Activated CD8-positive, alpha-beta memory T cell treated with anti-CD3 and anti-CD28 coated beads for 36 hours (primary cell): Measurements from ENCODE around the gene CD3E. TPM values are rescaled to one million over a fixed set of nuclear protein-coding genes. Genes with fewer than 3 reads are reported as not detected.

Experiments
- CTCF ChIA-PET: fragments of 350-600 bp; sonication (Branson Sonifier 250); formaldehyde crosslinking; loops from one replicate; lab custom pipeline; 2021; ENCODE audit warnings: antibody characterized with exemption; lab: Charles Lee
- POLR2A ChIA-PET: fragments of 350-600 bp; sonication (Branson Sonifier 250); formaldehyde crosslinking; loops from one replicate; lab custom pipeline; 2021; ENCODE audit warnings: antibody characterized with exemption; lab: Charles Lee
- total RNA-seq, 2 experiments: library from RNA; stranded (reverse); gene quantifications; one replicate each; pipeline ENCODE4 v1.2.3, GENCODE V29; 2021

CD3E gene
- total RNA-seq, 2 experiments from 2014 or later = 491 to 500 TPM

DNA sequence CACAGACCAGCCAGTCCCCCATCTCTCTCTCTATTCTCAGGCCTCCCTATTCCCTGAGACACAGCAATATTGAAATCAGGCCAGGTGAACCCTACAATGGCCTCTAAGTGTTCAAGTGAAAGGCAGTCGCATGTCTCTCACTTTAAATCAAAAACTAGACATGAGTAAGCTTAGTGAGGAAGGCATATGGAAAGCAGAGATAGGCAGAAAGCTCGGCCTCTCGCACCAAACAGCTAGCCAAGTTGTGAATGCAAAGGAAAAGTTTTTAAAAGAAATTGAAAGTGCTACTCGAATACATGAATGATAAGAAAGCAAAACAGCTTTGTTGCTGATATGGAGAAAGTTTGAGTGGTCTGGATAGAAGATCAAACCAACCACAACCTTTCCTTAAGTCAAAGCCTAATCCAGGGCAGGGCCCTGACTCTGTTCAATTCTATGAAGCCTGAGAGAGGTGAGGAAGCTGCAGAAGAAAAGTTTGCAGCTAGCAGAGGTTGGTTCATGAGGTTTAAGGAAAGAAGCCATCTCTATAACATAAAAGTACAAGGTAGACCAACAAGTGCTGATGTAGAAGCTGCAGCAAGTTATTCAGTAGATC, 20.7 kb upstream of the CD3E start:
- POLR2A ChIA-PET = interaction anchor here (1.6 kb wide), 1 partner anchor 59 kb away, joined by 3 read pairs; the partner anchor contains the start of gene JAML

DNA sequence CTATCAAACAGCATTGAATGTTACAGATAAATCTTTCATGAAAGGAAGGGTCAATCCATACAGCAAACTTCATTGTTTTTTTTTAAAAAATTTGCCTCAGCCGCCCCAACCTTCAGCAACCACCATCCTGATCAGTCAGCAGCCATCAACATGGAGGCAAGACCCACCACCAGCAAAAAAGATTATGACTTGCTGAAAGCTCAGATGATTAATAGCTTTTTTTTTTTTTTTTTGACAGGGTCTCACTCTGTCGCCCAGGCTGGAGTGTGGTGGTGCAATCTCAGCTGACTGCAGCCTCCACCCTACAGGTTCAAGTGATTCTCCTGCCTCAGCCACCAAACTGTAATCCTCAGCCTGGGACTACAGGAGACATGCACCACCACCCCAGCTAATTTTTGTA, 18.0 kb upstream of the CD3E start:
- ChIA-PET CTCF (no interaction called here), POLR2A (interaction anchor here (0.7 kb wide), 1 partner anchor 22 kb away, joined by 7 read pairs; the partner anchor contains the start of gene MPZL2)

More for the DNA sequence above, 20.7 kb upstream of the CD3E start:
- CTCF ChIA-PET = interaction anchor here (0.5 to 1.7 kb wide), 2 partner anchors 86 to 586 kb away, joined by 3 read pairs; no protein-coding TSS in a partner anchor

GRCh38 chr11:118287006-118287405, 17.5 kb upstream of the CD3E start:
- ChIA-PET POLR2A (interaction anchor here (0.7 kb wide), 1 partner anchor 23 kb away, joined by 7 read pairs; the partner anchor contains the start of gene MPZL2), CTCF (interaction anchor here (2.1 kb wide), 1 partner anchor 89 kb away, joined by 6 read pairs; no protein-coding TSS in a partner anchor)

DNA sequence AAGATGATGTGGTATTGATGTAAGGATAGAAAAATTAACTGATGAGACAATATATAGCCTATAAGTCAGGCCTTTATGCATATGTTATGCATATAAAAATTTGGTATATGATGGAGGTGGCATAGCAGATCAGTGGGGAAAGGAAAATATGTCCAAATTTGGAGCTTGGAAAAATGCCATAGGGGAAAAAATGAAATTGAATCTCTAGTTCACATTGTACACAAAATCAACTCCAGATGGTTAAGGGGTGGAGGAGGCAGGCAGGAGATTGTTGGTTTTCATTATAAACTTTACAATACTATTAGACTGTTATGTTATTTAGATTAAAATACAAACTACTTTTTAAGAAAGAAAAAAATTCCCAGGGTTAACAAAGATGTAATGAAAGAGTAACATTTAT, 15.1 kb upstream of the CD3E start:
- POLR2A ChIA-PET = no interaction called here
- CTCF ChIA-PET = interaction anchor here (0.8 to 1.6 kb wide), 5 partner anchors 12 to 144 kb away, joined by 3 to 5 read pairs (median 3); no protein-coding TSS in a partner anchor

GRCh38 chr11:118290923-118291322, 13.6 kb upstream of the CD3E start:
- POLR2A ChIA-PET = no interaction called here
- CTCF ChIA-PET = interaction anchor here (0.8 to 1.6 kb wide), 7 partner anchors 9 to 147 kb away, joined by 3 to 10 read pairs (median 4); partner anchors contain the start of gene JAML

GRCh38 chr11:118291477-118292135, 12.9 kb upstream of the CD3E start:
- ChIA-PET CTCF (interaction anchor here (0.8 to 1.5 kb wide), 5 partner anchors 9 to 148 kb away, joined by 3 to 10 read pairs (median 4); partner anchors contain the start of gene JAML), POLR2A (no interaction called here)

GRCh38 chr11:118294053-118294452, 10.5 kb upstream of the CD3E start:
- ChIA-PET POLR2A (no interaction called here), CTCF (interaction anchor here (0.6 to 2.9 kb wide), 2 partner anchors 96 to 108 kb away, joined by 3 to 24 read pairs; no protein-coding TSS in a partner anchor)

DNA sequence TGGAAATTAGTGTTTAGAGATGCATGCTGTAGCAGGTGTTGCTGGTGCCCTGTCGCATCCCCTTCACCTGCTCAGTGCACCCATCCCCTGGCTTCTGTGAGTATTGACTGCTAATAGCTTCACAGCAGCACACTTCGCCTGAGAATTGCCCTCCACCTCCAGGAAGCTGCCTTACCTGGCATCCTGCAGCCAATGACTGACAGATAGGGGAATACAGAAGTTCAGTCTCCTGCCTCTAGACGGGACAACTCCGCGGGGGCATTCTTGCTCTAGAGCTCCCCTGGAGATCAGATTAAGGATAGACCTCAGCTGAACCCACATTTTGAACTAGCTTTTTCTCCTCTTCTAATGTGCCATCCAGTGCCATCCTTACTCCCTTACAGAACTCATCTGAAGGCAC, 9.3 kb upstream of the CD3E start:
- POLR2A ChIA-PET = interaction anchor here (0.8 kb wide), 1 partner anchor 9 kb away, joined by 6 read pairs; the partner anchor contains the start of gene CD3E
- CTCF ChIA-PET = interaction anchor here (0.7 to 2.9 kb wide), 27 partner anchors 10 to 314 kb away, joined by 3 to 24 read pairs (median 4); partner anchors contain the start of genes CD3D and UBE4A

DNA sequence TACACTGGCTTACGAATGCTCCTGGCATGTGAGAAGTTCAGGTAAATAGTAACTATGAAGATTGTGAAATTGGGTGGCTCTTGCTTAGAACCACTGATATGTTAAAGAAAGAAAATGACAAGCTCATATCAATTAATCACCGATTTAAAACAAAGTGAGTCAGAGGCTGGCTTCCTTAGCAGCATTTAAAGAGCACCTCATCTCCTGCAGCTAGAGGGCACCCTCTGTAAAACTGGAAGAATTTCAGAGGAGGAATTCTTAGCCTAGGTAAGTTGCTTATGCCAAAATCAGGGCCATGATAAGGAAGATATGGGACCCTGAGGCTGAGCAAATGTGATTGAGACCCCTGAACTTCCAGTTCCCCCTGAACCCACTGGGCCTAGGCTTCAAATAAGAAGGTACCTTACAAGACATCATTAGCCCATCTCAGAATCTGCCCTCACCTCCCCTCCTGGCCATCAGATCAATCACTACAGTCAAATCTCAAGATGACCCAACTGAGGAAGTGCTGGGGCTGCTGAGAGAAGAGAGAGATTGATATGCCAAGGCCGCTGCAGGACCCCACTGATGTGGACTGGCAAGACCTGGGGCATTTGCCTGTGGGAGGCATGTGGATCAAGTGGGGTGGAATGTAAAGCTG, 8.6 kb upstream of the CD3E start:
- ChIA-PET POLR2A (interaction anchor here (0.8 kb wide), 1 partner anchor 8 kb away, joined by 6 read pairs; the partner anchor contains the start of gene CD3E), CTCF (interaction anchor here (0.7 to 2.9 kb wide), 29 partner anchors 9 to 313 kb away, joined by 3 to 24 read pairs (median 4); partner anchors contain the start of genes CD3D and UBE4A)

GRCh38 chr11:118301600-118302195, 2.8 kb upstream of the CD3E start:
- ChIA-PET POLR2A (no interaction called here), CTCF (interaction anchor here (1.0 to 3.0 kb wide), 2 partner anchors 44 to 103 kb away, joined by 3 to 10 read pairs; no protein-coding TSS in a partner anchor)

DNA sequence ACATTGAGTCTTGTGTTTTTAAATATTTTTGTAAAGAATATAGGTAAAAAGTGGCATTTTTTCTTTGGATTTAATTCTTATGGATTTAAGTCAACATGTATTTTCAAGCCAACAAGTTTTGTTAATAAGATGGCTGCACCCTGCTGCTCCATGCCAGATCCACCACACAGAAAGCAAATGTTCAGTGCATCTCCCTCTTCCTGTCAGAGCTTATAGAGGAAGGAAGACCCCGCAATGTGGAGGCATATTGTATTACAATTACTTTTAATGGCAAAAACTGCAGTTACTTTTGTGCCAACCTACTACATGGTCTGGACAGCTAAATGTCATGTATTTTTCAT, 333 bp upstream of the CD3E start:
- POLR2A ChIA-PET = interaction anchor here (0.7 to 2.8 kb wide), 8 partner anchors 9 to 316 kb away, joined by 3 to 21 read pairs (median 5); partner anchors contain the start of gene CD3D

DNA sequence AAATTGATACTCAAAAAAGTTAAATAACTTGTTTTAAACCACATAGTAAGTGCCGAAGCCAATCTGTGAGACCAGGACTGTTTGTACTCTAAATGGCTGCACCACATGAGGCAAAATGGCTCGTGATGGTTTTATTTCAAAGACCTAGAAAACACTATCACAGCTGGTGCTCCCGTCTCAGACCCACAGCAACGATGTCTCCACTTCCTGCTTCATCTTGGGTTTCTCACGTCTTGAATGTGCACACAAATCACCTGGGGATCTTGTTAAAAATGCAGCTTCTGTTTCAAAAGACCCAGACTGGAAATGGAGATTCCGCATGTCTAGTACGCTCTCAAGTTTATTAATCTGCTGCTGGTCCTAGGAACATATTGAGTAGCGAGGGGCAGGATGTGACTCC, 1.2 kb downstream of the CD3E start:
- ChIA-PET POLR2A (interaction anchor here (0.6 to 2.8 kb wide), 8 partner anchors 9 to 84 kb away, joined by 3 to 21 read pairs (median 8); partner anchors contain the start of genes CD3D, CD3G and JAML), CTCF (interaction anchor here (0.7 to 6.5 kb wide), 6 partner anchors 10 to 107 kb away, joined by 3 to 69 read pairs (median 4); partner anchors contain the start of genes CD3D and CD3G)

More for the DNA sequence above, 333 bp upstream of the CD3E start:
- CTCF ChIA-PET = interaction anchor here (1.0 to 6.5 kb wide), 4 partner anchors 38 to 80 kb away, joined by 3 to 69 read pairs (median 5); partner anchors contain the start of genes CD3D, CD3G and JAML

- ChIA-PET CTCF (interaction anchor here (0.7 to 6.5 kb wide), 5 partner anchors 11 to 108 kb away, joined by 3 to 69 read pairs (median 3); partner anchors contain the start of genes CD3D and CD3G), POLR2A (interaction anchor here (0.7 to 2.8 kb wide), 4 partner anchors 32 to 82 kb away, joined by 4 to 21 read pairs (median 8); partner anchors contain the start of genes CD3D, JAML and UBE4A)
Measured at GRCh38 chr11:118306556-118306955, 2.0 kb downstream of the CD3E start.

DNA sequence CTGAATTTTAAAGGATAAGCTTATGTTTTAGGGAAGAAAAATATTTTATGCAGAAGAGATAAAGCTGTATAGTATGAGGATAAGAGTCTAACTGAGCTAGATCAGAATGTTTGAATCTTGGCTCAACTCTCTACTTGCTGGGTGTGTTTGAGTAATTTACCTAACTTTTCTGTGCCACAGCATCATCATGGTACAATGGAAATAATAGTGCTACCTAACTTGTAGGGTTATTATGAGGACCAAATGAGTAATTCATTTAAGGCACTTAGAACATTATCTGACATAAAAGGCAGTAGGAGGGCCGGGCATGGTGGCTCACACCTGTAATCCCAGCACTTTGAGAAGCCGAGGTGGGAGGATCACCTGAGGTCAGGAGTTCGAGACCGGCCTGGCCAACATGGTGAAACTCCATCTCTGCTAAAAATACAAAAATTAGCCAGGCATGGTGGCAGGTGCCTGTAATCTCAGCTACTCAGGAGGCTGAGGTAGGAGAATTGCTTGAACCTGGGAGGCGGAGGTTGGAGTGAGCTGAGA, 4.5 kb downstream of the CD3E start:
- POLR2A ChIA-PET = interaction anchor here (0.6 to 2.3 kb wide), 3 partner anchors 33 to 265 kb away, joined by 3 to 7 read pairs (median 3); partner anchors contain the start of gene CD3D

GRCh38 chr11:118310271-118310670, 5.7 kb downstream of the CD3E start:
- POLR2A ChIA-PET = interaction anchor here (0.6 kb wide), 1 partner anchor 170 kb away, joined by 3 read pairs; no protein-coding TSS in a partner anchor
- CTCF ChIA-PET = interaction anchor here (1.7 kb wide), 1 partner anchor 37 kb away, joined by 8 read pairs; no protein-coding TSS in a partner anchor

More for the DNA sequence above, 4.5 kb downstream of the CD3E start:
- CTCF ChIA-PET = interaction anchor here (0.6 to 6.5 kb wide), 7 partner anchors 11 to 110 kb away, joined by 3 to 69 read pairs (median 5); partner anchors contain the start of genes CD3D and CD3G

DNA sequence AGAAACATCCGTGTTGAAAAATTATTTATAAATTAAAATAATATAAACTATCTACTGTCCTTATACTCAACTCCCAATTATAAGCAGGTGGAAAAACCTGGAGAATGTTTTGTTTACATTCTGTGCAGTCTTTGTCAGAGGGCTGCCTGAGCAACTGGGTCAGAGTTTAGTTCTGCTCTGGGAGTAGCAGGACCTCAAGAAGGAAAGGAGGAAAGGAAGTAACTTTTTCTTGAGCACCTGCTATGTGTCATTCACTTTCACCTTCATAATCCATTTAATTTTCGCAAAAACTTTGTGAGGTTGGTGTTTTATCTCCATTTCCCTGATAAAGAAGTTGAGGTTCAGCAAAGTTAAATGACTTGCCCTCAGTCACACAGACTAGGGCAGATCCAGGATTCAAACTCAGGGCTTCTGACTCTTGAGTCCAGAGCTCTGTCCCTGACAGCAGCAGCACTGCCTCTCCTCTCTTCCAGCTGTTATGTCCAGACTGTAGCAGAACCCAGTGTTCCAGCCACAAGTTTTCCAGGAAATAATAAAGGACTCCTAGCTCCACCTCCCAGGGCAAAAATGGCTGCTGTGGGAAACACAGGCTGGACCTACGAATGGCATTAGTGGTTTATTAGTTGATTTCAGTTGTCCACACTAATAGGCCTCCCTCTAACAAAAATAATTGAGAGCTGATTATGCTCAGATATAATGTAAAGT, 6.4 kb downstream of the CD3E start:
- POLR2A ChIA-PET = interaction anchor here (0.8 to 1.3 kb wide), 2 partner anchors 9 to 28 kb away, joined by 3 read pairs; no protein-coding TSS in a partner anchor

More for the DNA sequence above, 6.4 kb downstream of the CD3E start:
- CTCF ChIA-PET = interaction anchor here (0.8 to 1.1 kb wide), 4 partner anchors 28 to 50 kb away, joined by 3 read pairs; no protein-coding TSS in a partner anchor
